ENCODE data around the gene GRB7. TPM values are rescaled to one million over a fixed set of nuclear protein-coding genes. Genes with fewer than 3 reads are reported as not detected.

GRB7 gene
- total and polyA plus RNA-seq, 2 experiments from 2014 or later, result not detected

GRCh38 chr17:39742856-39743436 lies 5.2 kb downstream of the GRB7 start:
- H3K4me2 ChIP-seq (ENCODE audit: unreplicated experiment), result no peak overlapping the region
- no peak overlapping the region for H3K9ac ChIP-seq
- no peaks in the 10 kb centered on the region for H3K9me2 ChIP-seq (ENCODE audit: insufficient read depth)
- H4K20me1 ChIP-seq (ENCODE audit: insufficient read depth), result no peaks in the 10 kb centered on the region
- peaks cover 20% of the 10 kb centered on the region for H3K4me1 ChIP-seq (ENCODE audit: insufficient read depth)
- H3K79me2 ChIP-seq (ENCODE audit: insufficient read depth), result no peaks in the 10 kb centered on the region
- H3K4me3 ChIP-seq, result no peak overlapping the region
- H3F3A ChIP-seq (ENCODE audit: insufficient read depth), result no peaks in the 10 kb centered on the region
- in situ Hi-C loops (cut with MboI), result no loop called here
- WGBS, 2 experiments (ENCODE audit: low coverage in 1 of 2, low lambda C conversion rate in 2 of 2, missing lambda C conversion rate in 2 of 2), result 69 to 71% methylated on average over 21 of the region's 21 CpGs
- DNase-seq, result no peak
- no peaks in the 10 kb centered on the region for H3K36me3 ChIP-seq (ENCODE audit: low read depth)
- H3K27me3 ChIP-seq (replicated peaks; ENCODE audit: insufficient read depth), result peaks cover 2% of the 10 kb centered on the region; the same call in 1 of the 2 replicates
- H2AFZ ChIP-seq, result no peak overlapping the region
- no peaks in the 10 kb centered on the region for H3K9me3 ChIP-seq (ENCODE audit: low read depth)
- no peak for TF ChIP-seq EZH2phosphoT487 (IDR thresholded peaks at IDR 0.05; ENCODE audit: insufficient read depth, low read depth)
- TF ChIP-seq EZH2 (IDR thresholded peaks at IDR 0.05; ENCODE audit: insufficient read depth, poor library complexity, severe bottlenecking), result no peak
- H3K27ac ChIP-seq, result no peak overlapping the region

GRCh38 chr17:39744075-39744835 lies 6.5 kb downstream of the GRB7 start:
- H3K9me2 ChIP-seq (ENCODE audit: insufficient read depth), result no peaks in the 10 kb centered on the region
- H3K4me2 ChIP-seq (ENCODE audit: unreplicated experiment), result no peak overlapping the region
- H3K4me1 ChIP-seq (ENCODE audit: insufficient read depth), result peaks cover 19% of the 10 kb centered on the region
- peaks cover 4% of the 10 kb centered on the region; the same call in 1 of the 2 replicates for H3F3A ChIP-seq (ENCODE audit: insufficient read depth)
- no peak for DNase-seq
- no peak overlapping the region for H3K9ac ChIP-seq
- no peaks in the 10 kb centered on the region for H4K20me1 ChIP-seq (ENCODE audit: insufficient read depth)
- WGBS, 2 experiments (ENCODE audit: low coverage in 1 of 2, low lambda C conversion rate in 2 of 2, missing lambda C conversion rate in 2 of 2), result 64 to 66% methylated on average over 16 of the region's 16 CpGs
- no peak overlapping the region for H3K4me3 ChIP-seq
- H2AFZ ChIP-seq, result no peak overlapping the region
- no peaks in the 10 kb centered on the region for H3K9me3 ChIP-seq (ENCODE audit: low read depth)
- H3K27ac ChIP-seq, result no peak overlapping the region
- TF ChIP-seq EZH2phosphoT487 (IDR thresholded peaks at IDR 0.05; ENCODE audit: insufficient read depth, low read depth) (no peak), EZH2 (IDR thresholded peaks at IDR 0.05; ENCODE audit: insufficient read depth, poor library complexity, severe bottlenecking) (no peak)
- H3K36me3 ChIP-seq (ENCODE audit: low read depth), result no peaks in the 10 kb centered on the region
- no peaks in the 10 kb centered on the region; the same call in 1 of the 2 replicates for H3K27me3 ChIP-seq (replicated peaks; ENCODE audit: insufficient read depth)
- no peaks in the 10 kb centered on the region for H3K79me2 ChIP-seq (ENCODE audit: insufficient read depth)
- in situ Hi-C loops (cut with MboI), result no loop called here

- DNase-seq, result no peak
- Histone ChIP-seq H3K79me2 (ENCODE audit: insufficient read depth) (no peaks in the 10 kb centered on the region), H3K4me1 (ENCODE audit: insufficient read depth) (peaks cover 14% of the 10 kb centered on the region), H3K9me2 (ENCODE audit: insufficient read depth) (no peaks in the 10 kb centered on the region), H3K4me3 (no peak overlapping the region), H3K9ac (no peak overlapping the region), H3K9me3 (ENCODE audit: low read depth) (no peaks in the 10 kb centered on the region), H3K36me3 (ENCODE audit: low read depth) (no peaks in the 10 kb centered on the region), H2AFZ (no peak overlapping the region), H3K27ac (no peak overlapping the region), H3K27me3 (replicated peaks; ENCODE audit: insufficient read depth) (no peaks in the 10 kb centered on the region; the same call in 1 of the 2 replicates), H3K4me2 (ENCODE audit: unreplicated experiment) (no peak overlapping the region), H4K20me1 (ENCODE audit: insufficient read depth) (no peaks in the 10 kb centered on the region), H3F3A (ENCODE audit: insufficient read depth) (peaks cover 4% of the 10 kb centered on the region; the same call in 1 of the 2 replicates)
- in situ Hi-C loops (cut with MboI), result no loop called here
- TF ChIP-seq EZH2 (IDR thresholded peaks at IDR 0.05; ENCODE audit: insufficient read depth, poor library complexity, severe bottlenecking) (no peak), EZH2phosphoT487 (IDR thresholded peaks at IDR 0.05; ENCODE audit: insufficient read depth, low read depth) (no peak)
- WGBS, 2 experiments (ENCODE audit: low coverage in 1 of 2, low lambda C conversion rate in 2 of 2, missing lambda C conversion rate in 2 of 2), result 58 to 63% methylated on average over 8 of the region's 8 CpGs
Measured at GRCh38 chr17:39744836-39745215, 7.1 kb downstream of the GRB7 start.

- in situ Hi-C loops (cut with MboI), result no loop called here
- Histone ChIP-seq H4K20me1 (ENCODE audit: insufficient read depth) (no peaks in the 10 kb centered on the region), H3K9me2 (ENCODE audit: insufficient read depth) (no peaks in the 10 kb centered on the region), H3K4me1 (ENCODE audit: insufficient read depth) (peaks cover 7% of the 10 kb centered on the region), H3K9ac (no peak overlapping the region), H3K27me3 (replicated peaks; ENCODE audit: insufficient read depth) (no peaks in the 10 kb centered on the region), H3K27ac (no peak overlapping the region), H3K36me3 (ENCODE audit: low read depth) (no peaks in the 10 kb centered on the region), H3K9me3 (ENCODE audit: low read depth) (no peaks in the 10 kb centered on the region), H3K4me2 (ENCODE audit: unreplicated experiment) (no peak overlapping the region), H3K4me3 (no peak overlapping the region), H2AFZ (no peak overlapping the region), H3K79me2 (ENCODE audit: insufficient read depth) (no peaks in the 10 kb centered on the region), H3F3A (ENCODE audit: insufficient read depth) (peaks cover 4% of the 10 kb centered on the region; the same call in 1 of the 2 replicates)
- 80 to 81% methylated on average over 19 to 23 of the region's 23 CpGs for WGBS, 2 experiments (ENCODE audit: low coverage in 1 of 2, low lambda C conversion rate in 2 of 2, missing lambda C conversion rate in 2 of 2)
- no peak for TF ChIP-seq EZH2phosphoT487 (IDR thresholded peaks at IDR 0.05; ENCODE audit: insufficient read depth, low read depth)
- no peak for TF ChIP-seq EZH2 (IDR thresholded peaks at IDR 0.05; ENCODE audit: insufficient read depth, poor library complexity, severe bottlenecking)
- no peak for DNase-seq
Measured at GRCh38 chr17:39745335-39746144, 7.8 kb downstream of the GRB7 start.

Data from GM23248 (cell line).